HCT116 (cell line): ENCODE measurements around the gene RAD52. TPM values are rescaled to one million over a fixed set of nuclear protein-coding genes. Genes with fewer than 3 reads are reported as not detected.
A peak's percentile ranks its signal among the peaks of the same experiment; 100 is the strongest.

Source experiments
- ATAC-seq: fragments of 200-7000 bp; cut with Tn5 transposase; 2 replicates; pipeline ENCODE4 v1.9.1; 2020; ENCODE audit warnings: mild to moderate bottlenecking, moderate library complexity
- BruUV-seq: library from RNA; stranded (reverse); fragments of 400-500 nt; replicated peaks from 2 replicates; lab custom pipeline; 2021; lab: Mats Ljungman, UMichigan
- CTCF ChIA-PET: fragments of 300-600 bp; sonication (Branson Sonifier 250); formaldehyde crosslinking; loops from one replicate; lab custom pipeline; 2021; ENCODE audit warnings: antibody characterized with exemption; lab: Charles Lee
- POLR2A ChIA-PET: fragments of 300-600, 350-600 bp; sonication (Branson Sonifier 250); formaldehyde crosslinking; loops from one replicate; lab custom pipeline; 2021; ENCODE audit warnings: antibody characterized with exemption; lab: Charles Lee
- RAD21 ChIA-PET, 2 experiments: fragments of 300-600 bp; sonication (Branson Sonifier 250); formaldehyde crosslinking; loops; one replicate each; lab custom pipeline; 2023; ENCODE audit warnings: low total read pairs in 2 of 2; ENCODE audit not compliant: uncharacterized antibody in 2 of 2, unreplicated experiment in 2 of 2, low non-redundant PET in 1 of 2; lab: Charles Lee
- DNase-seq: peaks from one replicate; pipeline ENCODE4 v3.0.0-alpha.2; 2010; ENCODE audit warnings: low read depth, low spot score
- H2AFZ ChIP-seq: fragments of 200-600 bp; shearing (Covaris generic), sonication (generic); 2 replicates; pipeline ENCODE4 v1.6.1; 2017; ENCODE audit warnings: low read depth, mixed run types, mixed read lengths, antibody characterized with exemption, low read length; ENCODE audit not compliant: poor library complexity, severe bottlenecking
- H3K27ac ChIP-seq: 2 replicates; pipeline ENCODE4 v1.5.1; 2012; ENCODE audit warnings: low read depth, low read length
- H3K27me3 ChIP-seq: fragments of 200-600 bp; sonication (generic); 2 replicates; pipeline ENCODE4 v1.6.1; 2016; ENCODE audit warnings: mixed run types, low read length, mixed read lengths; ENCODE audit not compliant: insufficient read depth
- H3K36me3 ChIP-seq, 2 experiments: fragments of 200-500 bp in 1 of 2; fragments of 200-600 bp in 1 of 2; sonication (Bioruptor generic) in 1 of 2; sonication (generic) in 1 of 2; 2 replicates each; pipeline versions ENCODE4 v1.5.1 to v1.6.1; 2014 to 2016; ENCODE audit warnings: low read length in 2 of 2, inconsistent platforms in 1 of 2, mixed read lengths in 1 of 2, mixed run types in 1 of 2; ENCODE audit not compliant: insufficient read depth in 2 of 2, control insufficient read depth in 1 of 2
- H3K4me1 ChIP-seq, 2 experiments: fragments of 200-600 bp in 1 of 2; sonication (generic) in 1 of 2; 2 replicates each; pipeline versions ENCODE4 v1.5.1 to v1.6.1; 2012 to 2017; ENCODE audit warnings: low read length in 2 of 2, inconsistent platforms in 1 of 2, mild to moderate bottlenecking in 1 of 2, mixed read lengths in 1 of 2, mixed run types in 1 of 2, moderate library complexity in 1 of 2; ENCODE audit not compliant: insufficient read depth in 2 of 2, control insufficient read depth in 1 of 2
- H3K4me2 ChIP-seq: fragments of 200-600 bp; sonication (generic); 2 replicates; pipeline ENCODE4 v1.6.1; 2017; ENCODE audit warnings: mixed run types, low read length, mixed read lengths
- H3K4me3 ChIP-seq, 2 experiments: fragments of 200-600 bp in 1 of 2; sonication (generic) in 1 of 2; replicated peaks in 1 of 2; 2 replicates each; pipeline ENCODE4 v1.5.1; 2011 to 2016; ENCODE audit warnings: low read length in 2 of 2, control low read depth in 1 of 2, low read depth in 1 of 2, mild to moderate bottlenecking in 1 of 2, mixed read lengths in 1 of 2, mixed run types in 1 of 2
- H3K79me2 ChIP-seq: fragments of 200-600 bp; sonication (generic); 2 replicates; pipeline ENCODE4 v1.6.1; 2017; ENCODE audit warnings: mild to moderate bottlenecking, mixed run types, low read length, moderate library complexity, mixed read lengths; ENCODE audit not compliant: insufficient read depth
- H3K9ac ChIP-seq: fragments of 200-600 bp; sonication (generic); 2 replicates; pipeline ENCODE4 v1.6.1; 2016; ENCODE audit warnings: low read length, mixed read lengths
- H3K9me2 ChIP-seq: fragments of 200-600 bp; sonication (generic), shearing (Covaris generic); 2 replicates; pipeline ENCODE4 v1.6.1; 2017; ENCODE audit warnings: mixed run types, mild to moderate bottlenecking, moderate library complexity; ENCODE audit not compliant: insufficient read depth
- H3K9me3 ChIP-seq, 2 experiments: fragments of 200-500 bp in 1 of 2; fragments of 200-600 bp in 1 of 2; sonication (Bioruptor generic) in 1 of 2; sonication (generic) in 1 of 2; 2 replicates each; pipeline ENCODE4 v1.6.1; 2014 to 2017; ENCODE audit warnings: low read length in 2 of 2, mixed read lengths in 2 of 2, inconsistent platforms in 1 of 2, low read depth in 1 of 2, mild to moderate bottlenecking in 1 of 2, mixed run types in 1 of 2, moderate library complexity in 1 of 2; ENCODE audit not compliant: control insufficient read depth in 1 of 2, insufficient read depth in 1 of 2
- H4K20me1 ChIP-seq: fragments of 200-600 bp; sonication (generic), shearing (Covaris generic); 2 replicates; pipeline ENCODE4 v1.6.1; 2017; ENCODE audit warnings: mixed run types, mild to moderate bottlenecking, moderate library complexity; ENCODE audit not compliant: insufficient read depth
- CBX3 ChIP-seq: IDR thresholded peaks from 2 replicates; pipeline ENCODE4 v1.6.1; 2012; ENCODE audit warnings: low read depth
- CEBPB ChIP-seq: IDR thresholded peaks from 2 replicates; pipeline ENCODE4 v1.6.1; 2012; ENCODE audit warnings: low read depth
- EGR1 ChIP-seq: IDR thresholded peaks from 2 replicates; pipeline ENCODE4 v1.6.1; 2012; ENCODE audit warnings: low read depth
- ELF1 ChIP-seq: IDR thresholded peaks from 2 replicates; pipeline ENCODE4 v1.6.1; 2012; ENCODE audit warnings: low read depth, borderline replicate concordance
- EZH2 ChIP-seq: fragments of 200-600 bp; sonication (generic); IDR thresholded peaks from 2 replicates; pipeline ENCODE4 v1.6.1; 2017; ENCODE audit warnings: antibody characterized with exemption, mixed run types
- EZH2phosphoT487 ChIP-seq: fragments of 200-600 bp; IDR thresholded peaks from 2 replicates; pipeline ENCODE4 v1.6.1; 2018; ENCODE audit warnings: antibody characterized with exemption, borderline replicate concordance
- FOSL1 ChIP-seq: IDR thresholded peaks from 2 replicates; pipeline ENCODE4 v1.6.1; 2012; ENCODE audit warnings: low read depth
- JUND ChIP-seq: IDR thresholded peaks from 2 replicates; pipeline ENCODE4 v1.6.1; 2012
- POLR2AphosphoS5 ChIP-seq: IDR thresholded peaks from 2 replicates; pipeline ENCODE4 v1.6.1; 2011; ENCODE audit warnings: mild to moderate bottlenecking, low read depth, low read length, moderate library complexity
- RAD21 ChIP-seq: IDR thresholded peaks from 2 replicates; pipeline ENCODE4 v1.6.1; 2012; ENCODE audit warnings: low read depth, mild to moderate bottlenecking
- SRF ChIP-seq: IDR thresholded peaks from 2 replicates; pipeline ENCODE4 v1.6.1; 2012; ENCODE audit warnings: low read depth
- TCF7L2 ChIP-seq: IDR thresholded peaks from 2 replicates; pipeline ENCODE4 v1.7.0; 2011; ENCODE audit warnings: borderline replicate concordance, inconsistent platforms; ENCODE audit not compliant: insufficient read depth, insufficient read length; ENCODE audit errors: extremely low read depth
- YY1 ChIP-seq: IDR thresholded peaks from 2 replicates; pipeline ENCODE4 v1.6.1; 2011; ENCODE audit warnings: low read length, low read depth, moderate library complexity, mild to moderate bottlenecking; ENCODE audit not compliant: insufficient replicate concordance; ENCODE audit errors: extremely low read depth
- ZFX ChIP-seq: fragments of 450-650 bp; IDR thresholded peaks from 2 replicates; pipeline ENCODE4 v1.6.1; 2017
- ZNF274 ChIP-seq: fragments of 200-500 bp; sonication (Bioruptor generic); IDR thresholded peaks from 2 replicates; pipeline ENCODE4 v1.6.1; 2014; ENCODE audit warnings: mild to moderate bottlenecking, low read depth, low read length, inconsistent platforms
- intact Hi-C: fragments of 100-400 bp; cut with micrococcal nuclease; formaldehyde crosslinking; loops from 2 replicates; pipeline ENCODE4 v1.10.0; 2022
- total RNA-seq: library from RNA; stranded (reverse); gene quantifications from one replicate; pipeline ENCODE4 v1.2.1, GENCODE V29; 2021; ENCODE audit not compliant: unreplicated experiment
- TF ChIP-seq, protein P1 (sequence below): IDR thresholded peaks from 2 replicates; pipeline ENCODE4 v1.6.1; 2011; ENCODE audit warnings: mild to moderate bottlenecking, low read length, moderate library complexity; ENCODE audit not compliant: insufficient replicate concordance; ENCODE audit errors: extremely low read depth
- TF ChIP-seq, protein P2 (sequence below): IDR thresholded peaks from 2 replicates; pipeline ENCODE4 v1.6.1; 2012; ENCODE audit warnings: low read depth
- TF ChIP-seq, protein P3 (sequence below), 3 experiments: fragments of 200-600 bp in 1 of 3; sonication (generic) in 1 of 3; IDR thresholded peaks in 2 of 3; conservative IDR thresholded peaks in 1 of 3; 2 replicates each; pipeline ENCODE4 v1.5.1; 2012 to 2017; ENCODE audit warnings: low read depth in 2 of 3, low read length in 2 of 3, antibody characterized with exemption in 1 of 3, borderline replicate concordance in 1 of 3, control low read depth in 1 of 3, mild to moderate bottlenecking in 1 of 3, mixed read lengths in 1 of 3, mixed run types in 1 of 3, moderate library complexity in 1 of 3; ENCODE audit not compliant: insufficient read depth in 1 of 3
- TF ChIP-seq, protein P4 (sequence below): IDR thresholded peaks from 2 replicates; pipeline ENCODE4 v1.6.1; 2012
- TF ChIP-seq, protein P5 (sequence below): IDR thresholded peaks from 2 replicates; pipeline ENCODE4 v1.6.1; 2012

Gene RAD52
- total RNA-seq, 1 experiment from 2014 or later: 24.4 TPM

DNA sequence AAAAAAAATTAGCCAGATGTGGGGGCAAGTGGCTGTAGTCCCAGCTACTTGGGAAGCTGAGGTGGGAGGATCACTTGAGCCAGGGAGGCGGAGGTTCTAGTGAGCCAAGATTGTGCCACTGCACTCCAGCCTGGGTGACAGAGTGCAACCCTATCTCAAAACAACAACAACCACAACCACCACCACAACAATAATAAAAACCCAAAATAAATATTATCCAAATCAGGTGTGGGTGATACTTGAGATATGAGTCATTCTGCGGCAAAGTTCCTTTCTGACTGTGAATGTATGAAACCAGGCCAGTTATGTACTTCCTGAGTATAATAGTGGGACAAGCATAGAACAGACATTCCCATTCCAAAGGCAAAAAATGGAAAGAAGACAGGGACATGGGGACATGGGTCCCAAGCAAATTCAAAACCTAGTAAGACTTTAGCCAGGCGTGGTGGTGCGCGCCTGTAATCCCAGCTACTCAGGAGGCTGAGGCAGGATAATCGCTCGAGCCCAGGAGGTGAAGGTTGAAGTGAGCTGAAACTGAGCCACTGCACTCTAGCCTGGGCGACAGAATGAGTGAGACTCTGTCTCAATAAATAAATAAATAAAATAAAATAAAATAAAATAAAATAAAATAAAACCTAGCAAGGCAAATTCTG is 31.8 kb upstream of the RAD52 start:
- ChIA-PET CTCF (no interaction called here), RAD21 (no interaction called here), POLR2A (no interaction called here)
- peaks cover 7% of the 10 kb centered on the region in 2 experiments for H3K4me1 ChIP-seq
- no peaks in the 10 kb centered on the region for H3K27me3 ChIP-seq
- H3K4me3 ChIP-seq: no peak overlapping the region
- 0 out of 2 replicates have a peak, but pooled peaks cover 5% of the 10 kb centered on the region for H3K9me2 ChIP-seq
- DNase-seq (no peak), ATAC-seq (peak; percentile 50)
- intact Hi-C loops: no loop called here
- no peak overlapping the region for H3K9ac ChIP-seq
- H4K20me1 ChIP-seq: no peaks in the 10 kb centered on the region
- peak overlapping the region; percentile 37; the same call in 1 of the 2 replicates for H3K4me2 ChIP-seq
- H2AFZ ChIP-seq: no peak overlapping the region
- BruUV-seq: no TSS peak
- H3K79me2 ChIP-seq: no peaks in the 10 kb centered on the region
- H3K9me3 ChIP-seq: no peaks in the 10 kb centered on the region
- H3K27ac ChIP-seq: no peak overlapping the region
- TF ChIP-seq ZFX: no peak
- TF ChIP-seq, protein P1, sequence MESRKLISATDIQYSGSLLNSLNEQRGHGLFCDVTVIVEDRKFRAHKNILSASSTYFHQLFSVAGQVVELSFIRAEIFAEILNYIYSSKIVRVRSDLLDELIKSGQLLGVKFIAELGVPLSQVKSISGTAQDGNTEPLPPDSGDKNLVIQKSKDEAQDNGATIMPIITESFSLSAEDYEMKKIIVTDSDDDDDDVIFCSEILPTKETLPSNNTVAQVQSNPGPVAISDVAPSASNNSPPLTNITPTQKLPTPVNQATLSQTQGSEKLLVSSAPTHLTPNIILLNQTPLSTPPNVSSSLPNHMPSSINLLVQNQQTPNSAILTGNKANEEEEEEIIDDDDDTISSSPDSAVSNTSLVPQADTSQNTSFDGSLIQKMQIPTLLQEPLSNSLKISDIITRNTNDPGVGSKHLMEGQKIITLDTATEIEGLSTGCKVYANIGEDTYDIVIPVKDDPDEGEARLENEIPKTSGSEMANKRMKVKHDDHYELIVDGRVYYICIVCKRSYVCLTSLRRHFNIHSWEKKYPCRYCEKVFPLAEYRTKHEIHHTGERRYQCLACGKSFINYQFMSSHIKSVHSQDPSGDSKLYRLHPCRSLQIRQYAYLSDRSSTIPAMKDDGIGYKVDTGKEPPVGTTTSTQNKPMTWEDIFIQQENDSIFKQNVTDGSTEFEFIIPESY: no peak
- no peak for TF ChIP-seq CEBPB
- TF ChIP-seq FOSL1: no peak
- TF ChIP-seq, protein P2, sequence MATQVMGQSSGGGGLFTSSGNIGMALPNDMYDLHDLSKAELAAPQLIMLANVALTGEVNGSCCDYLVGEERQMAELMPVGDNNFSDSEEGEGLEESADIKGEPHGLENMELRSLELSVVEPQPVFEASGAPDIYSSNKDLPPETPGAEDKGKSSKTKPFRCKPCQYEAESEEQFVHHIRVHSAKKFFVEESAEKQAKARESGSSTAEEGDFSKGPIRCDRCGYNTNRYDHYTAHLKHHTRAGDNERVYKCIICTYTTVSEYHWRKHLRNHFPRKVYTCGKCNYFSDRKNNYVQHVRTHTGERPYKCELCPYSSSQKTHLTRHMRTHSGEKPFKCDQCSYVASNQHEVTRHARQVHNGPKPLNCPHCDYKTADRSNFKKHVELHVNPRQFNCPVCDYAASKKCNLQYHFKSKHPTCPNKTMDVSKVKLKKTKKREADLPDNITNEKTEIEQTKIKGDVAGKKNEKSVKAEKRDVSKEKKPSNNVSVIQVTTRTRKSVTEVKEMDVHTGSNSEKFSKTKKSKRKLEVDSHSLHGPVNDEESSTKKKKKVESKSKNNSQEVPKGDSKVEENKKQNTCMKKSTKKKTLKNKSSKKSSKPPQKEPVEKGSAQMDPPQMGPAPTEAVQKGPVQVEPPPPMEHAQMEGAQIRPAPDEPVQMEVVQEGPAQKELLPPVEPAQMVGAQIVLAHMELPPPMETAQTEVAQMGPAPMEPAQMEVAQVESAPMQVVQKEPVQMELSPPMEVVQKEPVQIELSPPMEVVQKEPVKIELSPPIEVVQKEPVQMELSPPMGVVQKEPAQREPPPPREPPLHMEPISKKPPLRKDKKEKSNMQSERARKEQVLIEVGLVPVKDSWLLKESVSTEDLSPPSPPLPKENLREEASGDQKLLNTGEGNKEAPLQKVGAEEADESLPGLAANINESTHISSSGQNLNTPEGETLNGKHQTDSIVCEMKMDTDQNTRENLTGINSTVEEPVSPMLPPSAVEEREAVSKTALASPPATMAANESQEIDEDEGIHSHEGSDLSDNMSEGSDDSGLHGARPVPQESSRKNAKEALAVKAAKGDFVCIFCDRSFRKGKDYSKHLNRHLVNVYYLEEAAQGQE: no peak
- no peak for TF ChIP-seq ZNF274
- TF ChIP-seq JUND: no peak; the same call in 1 of the 2 replicates
- TF ChIP-seq CBX3: no peak
- TF ChIP-seq POLR2AphosphoS5: no peak
- TF ChIP-seq, protein P3, sequence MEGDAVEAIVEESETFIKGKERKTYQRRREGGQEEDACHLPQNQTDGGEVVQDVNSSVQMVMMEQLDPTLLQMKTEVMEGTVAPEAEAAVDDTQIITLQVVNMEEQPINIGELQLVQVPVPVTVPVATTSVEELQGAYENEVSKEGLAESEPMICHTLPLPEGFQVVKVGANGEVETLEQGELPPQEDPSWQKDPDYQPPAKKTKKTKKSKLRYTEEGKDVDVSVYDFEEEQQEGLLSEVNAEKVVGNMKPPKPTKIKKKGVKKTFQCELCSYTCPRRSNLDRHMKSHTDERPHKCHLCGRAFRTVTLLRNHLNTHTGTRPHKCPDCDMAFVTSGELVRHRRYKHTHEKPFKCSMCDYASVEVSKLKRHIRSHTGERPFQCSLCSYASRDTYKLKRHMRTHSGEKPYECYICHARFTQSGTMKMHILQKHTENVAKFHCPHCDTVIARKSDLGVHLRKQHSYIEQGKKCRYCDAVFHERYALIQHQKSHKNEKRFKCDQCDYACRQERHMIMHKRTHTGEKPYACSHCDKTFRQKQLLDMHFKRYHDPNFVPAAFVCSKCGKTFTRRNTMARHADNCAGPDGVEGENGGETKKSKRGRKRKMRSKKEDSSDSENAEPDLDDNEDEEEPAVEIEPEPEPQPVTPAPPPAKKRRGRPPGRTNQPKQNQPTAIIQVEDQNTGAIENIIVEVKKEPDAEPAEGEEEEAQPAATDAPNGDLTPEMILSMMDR (IDR thresholded peaks at IDR 0.05 in 2 of 3, conservative IDR thresholded peaks at IDR 0.05 in 1 of 3; ENCODE audit: borderline replicate concordance in 1 of 3, insufficient read depth in 1 of 3, low read depth in 2 of 3, low read length in 2 of 3): no peak
- no peak for TF ChIP-seq SRF
- no peak for TF ChIP-seq EZH2
- no peak for TF ChIP-seq EZH2phosphoT487
- TF ChIP-seq EGR1: no peak
- TF ChIP-seq, protein P4, sequence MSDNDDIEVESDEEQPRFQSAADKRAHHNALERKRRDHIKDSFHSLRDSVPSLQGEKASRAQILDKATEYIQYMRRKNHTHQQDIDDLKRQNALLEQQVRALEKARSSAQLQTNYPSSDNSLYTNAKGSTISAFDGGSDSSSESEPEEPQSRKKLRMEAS: no peak
- TF ChIP-seq ELF1: no peak
- TF ChIP-seq RAD21: no peak
- TF ChIP-seq YY1: no peak
- TF ChIP-seq, protein P5, sequence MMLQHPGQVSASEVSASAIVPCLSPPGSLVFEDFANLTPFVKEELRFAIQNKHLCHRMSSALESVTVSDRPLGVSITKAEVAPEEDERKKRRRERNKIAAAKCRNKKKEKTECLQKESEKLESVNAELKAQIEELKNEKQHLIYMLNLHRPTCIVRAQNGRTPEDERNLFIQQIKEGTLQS: no peak
- no peak for TF ChIP-seq TCF7L2
- H3K36me3 ChIP-seq: no peaks in the 10 kb centered on the region
